SJCRH30 (cell line): ENCODE measurements around the gene BRAF. TPM values are rescaled to one million over a fixed set of nuclear protein-coding genes. Genes with fewer than 3 reads are reported as not detected.
A peak's percentile ranks its signal among the peaks of the same experiment; 100 is the strongest.
"Not testable (repeated sequence)": the region's sequence is repeated elsewhere in the genome, so short reads cannot be mapped to it uniquely, and the experiment has no call there.

Experiments used
- DNase-seq, 2 experiments: peaks; one replicate each; pipeline ENCODE4 v3.0.0-alpha.2; 2015 to 2020
- H3K27ac ChIP-seq: fragments of 250-450 bp; sonication (Bioruptor Pico); 2 replicates; pipeline ENCODE4 v1.5.1; 2020; ENCODE audit warnings: mild to moderate bottlenecking, moderate library complexity
- H3K27me3 ChIP-seq: fragments of 250-450 bp; sonication (Bioruptor Pico); 2 replicates; pipeline ENCODE4 v1.5.1; 2020; ENCODE audit warnings: mild to moderate bottlenecking, moderate library complexity
- H3K36me3 ChIP-seq: fragments of 250-450 bp; sonication (Bioruptor Pico); 2 replicates; pipeline ENCODE4 v1.5.1; 2020; ENCODE audit warnings: mild to moderate bottlenecking, moderate library complexity
- H3K4me1 ChIP-seq: fragments of 250-450 bp; sonication (Bioruptor Pico); 2 replicates; pipeline ENCODE4 v1.5.1; 2020; ENCODE audit warnings: mild to moderate bottlenecking, moderate library complexity
- H3K4me3 ChIP-seq: fragments of 250-450 bp; sonication (Bioruptor Pico); 2 replicates; pipeline ENCODE4 v1.5.1; 2020; ENCODE audit warnings: mild to moderate bottlenecking, moderate library complexity
- H3K9me3 ChIP-seq: fragments of 250-450 bp; sonication (Bioruptor Pico); replicated peaks from 2 replicates; pipeline ENCODE4 v1.5.1; 2020; ENCODE audit warnings: mild to moderate bottlenecking, moderate library complexity
- total RNA-seq: library from RNA; depleted of rRNA; stranded (reverse); fragments of >200 nt; shearing (Covaris generic); gene quantifications from 2 replicates; pipeline ENCODE4 v1.2.3, GENCODE V29; 2014

The BRAF gene
- total RNA-seq, 1 experiment from 2014 or later: 26.2 TPM

GRCh38 chr7:140708764-140709163, 216.0 kb downstream of the BRAF start:
- H3K27me3 ChIP-seq, H3K9me3 ChIP-seq, DNase-seq, H3K27ac ChIP-seq, H3K4me3 ChIP-seq, H3K4me1 ChIP-seq: not testable (repeated sequence)
- peaks cover 33% of the 10 kb centered on the region for H3K36me3 ChIP-seq

- Histone ChIP-seq H3K36me3 (peaks cover 36% of the 10 kb centered on the region), H3K4me3 (no peak overlapping the region), H3K4me1 (no peaks in the 10 kb centered on the region), H3K27me3 (no peaks in the 10 kb centered on the region), H3K9me3 (peaks cover 8% of the 10 kb centered on the region), H3K27ac (no peak overlapping the region)
- no peak for DNase-seq
These were observed 217.6 kb downstream of the BRAF start for GRCh38 chr7:140707132-140707531.

- Histone ChIP-seq H3K36me3 (peaks cover 36% of the 10 kb centered on the region), H3K4me3 (no peak overlapping the region), H3K27me3 (no peaks in the 10 kb centered on the region), H3K4me1 (no peaks in the 10 kb centered on the region), H3K27ac (no peak overlapping the region), H3K9me3 (peaks cover 4% of the 10 kb centered on the region)
- DNase-seq: no peak
These were observed 220.5 kb downstream of the BRAF start for GRCh38 chr7:140704205-140704604.

DNA sequence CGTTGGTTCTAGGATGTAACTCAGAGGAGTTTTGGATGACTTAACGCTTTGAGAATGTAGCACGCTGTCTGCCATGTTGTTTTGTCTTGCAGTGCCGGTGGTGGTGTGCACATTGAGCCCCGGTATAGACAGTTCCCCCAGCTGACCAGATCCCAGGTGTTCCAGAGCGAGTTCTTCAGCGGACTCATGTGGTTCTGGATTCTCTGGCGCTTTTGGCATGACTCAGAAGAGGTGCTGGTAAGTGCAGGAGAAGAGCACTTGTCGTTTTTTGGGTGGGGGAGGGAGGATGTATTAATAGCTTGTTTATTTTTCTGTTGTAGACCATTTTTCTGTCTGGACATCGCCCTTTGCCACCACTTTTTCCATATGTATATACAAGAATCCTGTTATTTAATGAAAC, 222.0 kb downstream of the BRAF start:
- Histone ChIP-seq H3K27ac (no peak overlapping the region), H3K4me3 (no peak overlapping the region), H3K36me3 (peaks cover 33% of the 10 kb centered on the region), H3K27me3 (no peaks in the 10 kb centered on the region), H3K9me3 (no peaks in the 10 kb centered on the region; the same call in 1 of the 2 replicates), H3K4me1 (no peaks in the 10 kb centered on the region)
- DNase-seq: no peak

DNA sequence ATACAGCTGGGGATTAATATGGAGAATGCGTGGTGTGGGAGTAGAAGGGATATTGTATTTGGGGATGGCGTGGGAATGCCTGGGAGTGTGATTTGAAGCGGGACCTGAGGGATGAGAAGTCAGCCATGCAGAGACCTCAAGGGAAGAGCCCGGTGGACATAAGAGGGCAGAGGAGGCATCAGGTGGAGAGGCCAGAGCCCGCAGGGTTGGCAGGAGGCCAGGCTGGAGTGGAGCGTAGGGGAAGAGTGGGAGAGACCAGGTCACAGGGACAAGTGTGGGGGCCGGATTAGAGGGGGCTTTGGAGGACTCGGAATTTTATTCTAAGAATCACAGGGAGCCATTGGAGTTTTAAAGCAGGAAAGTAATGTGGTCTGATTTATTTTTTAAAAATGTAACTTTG, 226.3 kb downstream of the BRAF start:
- no peak overlapping the region for H3K27ac ChIP-seq
- H3K36me3 ChIP-seq: peaks cover 3% of the 10 kb centered on the region; the same call in 1 of the 2 replicates
- H3K4me3 ChIP-seq: no peak overlapping the region
- DNase-seq: no peak
- H3K9me3 ChIP-seq: no peaks in the 10 kb centered on the region
- H3K27me3 ChIP-seq: no peaks in the 10 kb centered on the region
- H3K4me1 ChIP-seq: no peaks in the 10 kb centered on the region

DNA sequence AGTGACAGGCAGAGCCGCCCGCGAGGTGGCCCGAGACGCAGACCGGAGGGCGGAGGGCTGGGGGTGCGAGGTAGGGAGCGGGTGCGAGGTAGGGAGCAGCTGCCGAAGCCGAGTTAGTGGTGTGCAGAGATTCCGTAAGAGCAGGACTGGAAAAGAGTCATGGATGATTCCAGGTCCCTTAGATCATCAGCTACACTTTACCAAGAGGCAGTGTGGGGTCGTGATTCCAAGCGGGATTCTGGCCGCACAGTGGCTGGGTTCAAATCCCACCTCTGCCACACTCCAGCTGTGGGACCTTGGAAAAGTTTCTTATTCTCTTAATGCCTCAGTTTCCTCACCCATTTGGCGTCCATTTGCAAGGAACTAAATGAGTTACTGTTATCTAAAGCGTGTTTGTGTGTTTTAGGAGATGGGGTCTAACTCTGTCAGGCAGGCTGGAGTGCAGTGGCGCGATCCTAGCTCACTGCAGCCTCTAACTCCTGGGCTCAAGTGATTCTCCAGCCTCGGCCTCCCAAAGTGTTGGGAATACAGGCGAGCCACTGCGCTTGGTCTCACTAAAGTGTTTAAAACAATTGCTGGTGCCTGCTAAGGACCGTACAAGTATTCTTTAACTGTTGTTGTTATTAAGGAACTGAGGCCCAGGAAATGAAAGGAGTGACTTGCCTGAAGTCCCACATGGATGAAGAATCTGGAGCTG, 227.1 kb downstream of the BRAF start:
- H3K4me1 ChIP-seq: no peaks in the 10 kb centered on the region
- H3K9me3 ChIP-seq: no peaks in the 10 kb centered on the region
- peak overlapping the region; percentile 73 for H3K27ac ChIP-seq
- no peaks in the 10 kb centered on the region; the same call in 1 of the 2 replicates for H3K36me3 ChIP-seq
- peak overlapping the region; percentile 76 for H3K4me3 ChIP-seq
- no peak for DNase-seq
- H3K27me3 ChIP-seq: no peaks in the 10 kb centered on the region

GRCh38 chr7:140696680-140697446, 227.9 kb downstream of the BRAF start, which contains the start of gene NDUFB2:
Gene NDUFB2, plus strand, starts transcription at chr7:140696708. Its CDS starts 37 bp downstream, at chr7:140696745.
- Histone ChIP-seq H3K4me3 (peak within 1 kb of the TSS; percentile 76), H3K27me3 (no peaks in the 10 kb centered on the region), H3K27ac (peak within 1 kb of the TSS; percentile 73), H3K4me1 (no peaks in the 10 kb centered on the region), H3K36me3 (no peaks in the 10 kb centered on the region; the same call in 1 of the 2 replicates), H3K9me3 (no peaks in the 10 kb centered on the region)
- DNase-seq: peak; percentile 88 to 91

GRCh38 chr7:140696024-140696679, 228.6 kb downstream of the BRAF start:
- Histone ChIP-seq H3K4me1 (no peaks in the 10 kb centered on the region), H3K27me3 (no peaks in the 10 kb centered on the region), H3K36me3 (no peaks in the 10 kb centered on the region; the same call in 1 of the 2 replicates), H3K27ac (peak overlapping the region; percentile 73), H3K9me3 (no peaks in the 10 kb centered on the region), H3K4me3 (peak overlapping the region; percentile 76)
- DNase-seq: peak; percentile 95 to 96

DNA sequence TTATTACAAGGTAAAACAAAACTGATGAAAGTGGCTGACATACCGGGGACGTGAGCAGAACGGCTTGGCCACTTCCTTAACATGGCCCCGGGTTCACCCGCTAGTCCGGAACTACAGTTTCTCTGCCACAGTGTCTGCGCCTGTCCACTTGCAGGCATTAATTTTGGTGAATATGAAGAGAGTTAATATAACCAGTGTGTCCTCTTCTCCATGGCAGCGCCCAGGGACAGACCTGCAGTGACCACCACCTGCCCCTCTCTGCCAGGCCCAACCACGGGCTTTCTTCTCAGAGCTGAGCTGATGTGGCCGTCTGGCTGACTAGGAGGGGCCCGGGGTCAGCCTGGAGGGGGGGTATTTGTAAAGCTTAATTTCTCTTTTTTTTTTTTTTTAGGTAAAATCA, 229.3 kb downstream of the BRAF start:
- Histone ChIP-seq H3K36me3 (no peaks in the 10 kb centered on the region), H3K27me3 (no peaks in the 10 kb centered on the region), H3K9me3 (no peaks in the 10 kb centered on the region), H3K4me3 (no peak overlapping the region), H3K4me1 (no peaks in the 10 kb centered on the region), H3K27ac (no peak overlapping the region)
- DNase-seq: no peak

DNA sequence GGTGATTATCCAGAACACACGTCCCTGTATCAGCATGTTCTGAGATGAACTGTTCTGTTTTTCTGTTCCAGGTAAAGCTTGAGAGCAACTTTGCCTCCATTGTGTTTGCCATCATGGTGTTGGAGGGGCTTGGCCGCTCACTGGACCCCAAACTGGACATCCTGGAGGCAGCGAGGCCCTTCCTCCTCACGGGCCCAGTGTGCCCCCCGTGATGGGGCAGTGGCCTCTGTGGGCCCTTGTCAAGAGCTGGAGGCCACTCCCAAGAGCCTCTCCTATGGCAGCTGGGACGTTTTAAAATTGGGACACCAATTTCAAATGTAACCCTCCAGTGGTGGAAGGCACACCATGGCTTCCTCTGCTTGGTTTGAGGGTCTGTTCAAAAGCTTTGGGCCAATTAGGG, 230.1 kb downstream of the BRAF start:
- H3K27ac ChIP-seq: no peak overlapping the region
- no peak overlapping the region for H3K4me3 ChIP-seq
- H3K9me3 ChIP-seq: no peaks in the 10 kb centered on the region
- no peaks in the 10 kb centered on the region for H3K4me1 ChIP-seq
- H3K27me3 ChIP-seq: no peaks in the 10 kb centered on the region
- no peaks in the 10 kb centered on the region for H3K36me3 ChIP-seq
- no peak for DNase-seq

DNA sequence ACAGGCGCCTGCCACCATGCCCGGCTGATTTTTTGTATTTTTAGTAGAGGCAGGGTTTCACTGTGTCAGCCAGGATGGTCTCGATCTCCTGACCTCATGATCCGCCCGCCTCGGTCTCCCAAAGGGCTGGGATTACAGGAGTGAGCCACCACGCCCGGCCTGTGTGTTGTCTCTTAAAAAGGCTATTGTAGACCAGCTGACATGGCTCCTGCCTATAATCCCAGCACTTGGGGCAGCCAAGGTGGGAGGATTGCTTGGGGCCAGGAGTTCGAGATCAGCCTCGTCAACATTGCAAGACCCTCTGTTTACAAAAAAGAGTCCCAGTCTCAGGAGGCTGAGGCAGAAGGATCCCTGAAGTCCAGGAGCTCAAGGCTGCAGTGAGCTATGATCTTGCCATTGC, 230.9 kb downstream of the BRAF start:
- not testable (repeated sequence) for H3K9me3 ChIP-seq, H3K36me3 ChIP-seq, H3K4me3 ChIP-seq, DNase-seq, H3K27me3 ChIP-seq, H3K27ac ChIP-seq, H3K4me1 ChIP-seq

- no peak for DNase-seq
- H3K27ac ChIP-seq: no peak overlapping the region
- no peaks in the 10 kb centered on the region for H3K9me3 ChIP-seq
- H3K4me1 ChIP-seq: no peaks in the 10 kb centered on the region
- no peaks in the 10 kb centered on the region for H3K36me3 ChIP-seq
- H3K27me3 ChIP-seq: no peaks in the 10 kb centered on the region
- no peak overlapping the region for H3K4me3 ChIP-seq
These were observed 233.2 kb downstream of the BRAF start for GRCh38 chr7:140691376-140692045.

GRCh38 chr7:140689199-140690152, 235.3 kb downstream of the BRAF start:
- no peak for DNase-seq
- Histone ChIP-seq H3K9me3 (no peaks in the 10 kb centered on the region), H3K27me3 (no peaks in the 10 kb centered on the region), H3K36me3 (no peaks in the 10 kb centered on the region), H3K4me1 (no peaks in the 10 kb centered on the region), H3K27ac (no peak overlapping the region), H3K4me3 (no peak overlapping the region)

DNA sequence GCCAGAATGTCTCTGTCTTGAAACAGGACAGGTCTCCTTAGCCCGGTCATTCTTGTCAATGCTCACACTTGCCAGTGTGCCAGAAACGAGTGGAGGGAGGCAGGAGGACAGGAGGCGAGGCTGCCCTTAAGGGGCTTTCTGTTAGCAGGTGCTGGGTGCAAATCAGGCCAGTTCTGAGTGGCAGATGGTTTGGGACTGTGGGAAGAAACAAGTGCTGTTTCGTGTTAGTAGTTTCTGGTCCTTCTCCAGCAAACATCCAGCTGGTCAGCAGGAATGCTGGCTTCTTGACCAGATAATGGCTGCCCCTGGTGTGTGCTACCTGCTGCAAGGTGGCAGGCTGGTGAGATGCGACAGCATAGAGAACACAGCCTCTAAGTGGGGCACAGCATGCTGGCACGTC, 236.4 kb downstream of the BRAF start:
- Histone ChIP-seq H3K27me3 (no peaks in the 10 kb centered on the region), H3K9me3 (no peaks in the 10 kb centered on the region)
- DNase-seq: no peak

More for the DNA sequence above, 236.4 kb downstream of the BRAF start:
- Histone ChIP-seq H3K4me3 (no peak overlapping the region), H3K27ac (no peak overlapping the region), H3K36me3 (no peaks in the 10 kb centered on the region), H3K4me1 (peaks cover 9% of the 10 kb centered on the region)
